Spleen (tissue), 7 donors: ENCODE measurements around the gene MECR.

Experiments
- CTCF ChIP-seq, 11 experiments: fragments of 200-600 bp in 7 of 11; fragments of 450-650 bp in 4 of 11; sonication (generic) in 4 of 11; IDR thresholded peaks in 8 of 11; conservative IDR thresholded peaks in 3 of 11; 1 replicate in 7 of 11; 2 replicates in 4 of 11; pipeline versions ENCODE4 v1.4.0 to v1.8.0; 2016 to 2021; ENCODE audit warnings: antibody characterized with exemption in 11 of 11, inconsistent platforms in 4 of 11, mild to moderate bottlenecking in 1 of 11
- POLR2AphosphoS5 ChIP-seq, 3 donors: sonication (generic); formaldehyde crosslinking; IDR thresholded peaks; one replicate each; pipeline ENCODE4 v1.5.1; 2017; ENCODE audit warnings: antibody characterized with exemption in 3 of 3
- donor health status: DM: no; HTN: no; CAD: no; lungs with moderate emphysema.
- donor health status: DM: no; HTN: no; CAD: no.
- donor health status: DM: no; HTN: no; CAD: no.

GRCh38 chr1:29248409-29248808, 17.7 kb upstream of the MECR start:
- TF ChIP-seq CTCF (IDR thresholded peaks at IDR 0.05 in 8 of 11, conservative IDR thresholded peaks at IDR 0.05 in 3 of 11) (no peak), POLR2AphosphoS5 (IDR thresholded peaks at IDR 0.05) (no peak)
